Uterus (tissue), 4 donors: ENCODE data around the gene SLC46A2. TPM values are rescaled to one million over a fixed set of nuclear protein-coding genes. Genes with fewer than 3 reads are reported as not detected.

Experiments used
- DNase-seq, 2 donors: peaks; one replicate each; pipeline ENCODE4 v3.0.0-alpha.2; 2019 to 2020
- H3K27ac ChIP-seq, 2 donors: fragments of 200-600 bp; sonication (generic); 1 replicate in 1 of 2; 2 replicates in 1 of 2; pipeline ENCODE4 v1.5.1; 2016 to 2018
- H3K27me3 ChIP-seq, 2 donors: fragments of 200-600 bp; sonication (generic); one replicate each; pipeline ENCODE4 v1.5.1; 2018 to 2019; ENCODE audit warnings: control low read depth in 1 of 2
- H3K36me3 ChIP-seq, 2 donors: fragments of 200-600 bp; sonication (generic); one replicate each; pipeline ENCODE4 v1.5.1; 2019; ENCODE audit warnings: control low read depth in 1 of 2
- H3K4me1 ChIP-seq, 2 donors: fragments of 200-600 bp; sonication (generic); one replicate each; pipeline ENCODE4 v1.5.1; 2018 to 2019; ENCODE audit warnings: control low read depth in 1 of 2
- H3K4me3 ChIP-seq, 2 donors: fragments of 200-600 bp; sonication (generic); 1 replicate in 1 of 2; 2 replicates in 1 of 2; pipeline ENCODE4 v1.5.1; 2018 to 2019; ENCODE audit warnings: mild to moderate bottlenecking in 1 of 2
- H3K9me3 ChIP-seq, 2 donors: fragments of 200-600 bp; sonication (generic); one replicate each; pipeline ENCODE4 v1.5.1; 2019; ENCODE audit warnings: control low read depth in 1 of 2
- CTCF ChIP-seq, 4 experiments: fragments of 200-600 bp in 2 of 4; fragments of 450-650 bp in 2 of 4; sonication (generic) in 2 of 4; IDR thresholded peaks; one replicate each; pipeline ENCODE4 v1.5.1; 2016 to 2019; ENCODE audit warnings: antibody characterized with exemption in 4 of 4, mild to moderate bottlenecking in 2 of 4, moderate library complexity in 1 of 4
- POLR2A ChIP-seq, 2 donors: fragments of 450-650 bp; IDR thresholded peaks; one replicate each; pipeline ENCODE4 v1.6.1; 2016; ENCODE audit warnings: antibody characterized with exemption in 2 of 2, mild to moderate bottlenecking in 1 of 2, moderate library complexity in 1 of 2
- intact Hi-C: fragments of 100-400 bp; cut with DNase I; formaldehyde crosslinking; loops from one replicate; pipeline ENCODE4 v1.15.1; 2023; ENCODE audit warnings: low total_unique reads
- total RNA-seq, 4 donors: library from RNA; depleted of rRNA in 3 of 4; stranded (reverse); fragments of >200 nt in 3 of 4; gene quantifications; one replicate each; pipeline versions ENCODE4 v1.1.0 to v1.2.4, GENCODE V29; 2014 to 2023
- donor health status: DM: yes; HTN: yes; CAD: no.

SLC46A2 gene
- total RNA-seq, 4 donors from 2014 or later: not detected

- intact Hi-C loops: no loop called here
- Histone ChIP-seq H3K27me3 (no peaks in the 10 kb centered on the region), H3K9me3 (no peaks in the 10 kb centered on the region), H3K4me1 (no peaks in the 10 kb centered on the region), H3K4me3 (no peak overlapping the region), H3K27ac (no peak overlapping the region), H3K36me3 (no peaks in the 10 kb centered on the region)
- TF ChIP-seq CTCF (IDR thresholded peaks at IDR 0.05) (no peak), POLR2A (IDR thresholded peaks at IDR 0.05) (no peak)
- no peak for DNase-seq
Measured at GRCh38 chr9:112870556-112870955, 20.1 kb downstream of the SLC46A2 start.

- DNase-seq: no peak
- Histone ChIP-seq H3K36me3 (no peaks in the 10 kb centered on the region), H3K27ac (no peak overlapping the region), H3K9me3 (no peaks in the 10 kb centered on the region), H3K4me1 (no peaks in the 10 kb centered on the region), H3K4me3 (no peak overlapping the region), H3K27me3 (no peaks in the 10 kb centered on the region)
- intact Hi-C loops: no loop called here
- TF ChIP-seq CTCF (IDR thresholded peaks at IDR 0.05): no peak
- no peak for TF ChIP-seq POLR2A (IDR thresholded peaks at IDR 0.05)
Measured at GRCh38 chr9:112869917-112870316, 20.8 kb downstream of the SLC46A2 start.

GRCh38 chr9:112869041-112869529, 21.6 kb downstream of the SLC46A2 start:
- Histone ChIP-seq H3K9me3 (no peaks in the 10 kb centered on the region), H3K4me1 (no peaks in the 10 kb centered on the region), H3K4me3 (no peak overlapping the region), H3K27ac (no peak overlapping the region), H3K36me3 (no peaks in the 10 kb centered on the region), H3K27me3 (no peaks in the 10 kb centered on the region)
- intact Hi-C loops: no loop called here
- TF ChIP-seq POLR2A (IDR thresholded peaks at IDR 0.05) (no peak), CTCF (IDR thresholded peaks at IDR 0.05) (no peak)
- no peak for DNase-seq

- Histone ChIP-seq H3K9me3 (no peaks in the 10 kb centered on the region), H3K36me3 (no peaks in the 10 kb centered on the region), H3K27ac (no peak overlapping the region), H3K4me1 (no peaks in the 10 kb centered on the region), H3K4me3 (no peak overlapping the region), H3K27me3 (no peaks in the 10 kb centered on the region)
- DNase-seq: no peak
- no peak for TF ChIP-seq POLR2A (IDR thresholded peaks at IDR 0.05)
- TF ChIP-seq CTCF (IDR thresholded peaks at IDR 0.05): no peak
- intact Hi-C loops: no loop called here
Measured at GRCh38 chr9:112868461-112868860, 22.2 kb downstream of the SLC46A2 start.

GRCh38 chr9:112867275-112867991, 23.2 kb downstream of the SLC46A2 start:
- Histone ChIP-seq H3K27me3 (no peaks in the 10 kb centered on the region), H3K4me1 (no peaks in the 10 kb centered on the region), H3K4me3 (no peak overlapping the region), H3K9me3 (no peaks in the 10 kb centered on the region), H3K36me3 (no peaks in the 10 kb centered on the region), H3K27ac (no peak overlapping the region)
- TF ChIP-seq CTCF (IDR thresholded peaks at IDR 0.05) (no peak), POLR2A (IDR thresholded peaks at IDR 0.05) (no peak)
- no peak for DNase-seq
- intact Hi-C loops: no loop called here
